IMR-90 (cell line): Measurements from ENCODE around the gene GRAMD2A. TPM values are rescaled to one million over a fixed set of nuclear protein-coding genes. Genes with fewer than 3 reads are reported as not detected.

Source experiments
- ATAC-seq: fragments of 200-7000 bp; cut with Tn5 transposase; 2 replicates; pipeline ENCODE4 v1.9.1; 2020; ENCODE audit warnings: low read depth, mild to moderate bottlenecking, moderate library complexity
- BruUV-seq: library from RNA; stranded (reverse); fragments of 400-500 nt; replicated peaks from 2 replicates; lab custom pipeline; 2021; lab: Mats Ljungman, UMichigan
- CTCF ChIA-PET: fragments of 300-600 bp; formaldehyde crosslinking; extraction: SDS; loops from one replicate; lab custom pipeline; 2021; ENCODE audit warnings: antibody characterized with exemption; lab: Yijun Ruan, JAX
- POLR2A ChIA-PET: fragments of 300-600 bp; sonication (Branson Sonifier 250); formaldehyde crosslinking; loops from one replicate; lab custom pipeline; 2022; ENCODE audit warnings: antibody characterized with exemption; ENCODE audit not compliant: unreplicated experiment; lab: Charles Lee
- DNase-seq: peaks from one replicate; pipeline ENCODE4 v3.0.0; 2013
- H2AFZ ChIP-seq: replicated peaks from 2 replicates; pipeline ENCODE3; 2013; ENCODE audit warnings: low read length, mild to moderate bottlenecking; ENCODE audit not compliant: poor library complexity
- H2AK5ac ChIP-seq: 2 replicates; pipeline ENCODE4 v1.6.1; 2013; ENCODE audit warnings: low read depth, low read length, inconsistent platforms
- H2AK9ac ChIP-seq: replicated peaks from 2 replicates; pipeline ENCODE3; 2013; ENCODE audit warnings: mild to moderate bottlenecking, low read depth, low read length, moderate library complexity; ENCODE audit not compliant: poor library complexity
- H2BK120ac ChIP-seq: 2 replicates; pipeline ENCODE4 v1.6.1; 2013; ENCODE audit warnings: low read depth, low read length, inconsistent platforms
- H2BK15ac ChIP-seq: 3 replicates; pipeline ENCODE4 v1.6.1; 2013; ENCODE audit warnings: low read depth, low read length, inconsistent platforms
- H2BK20ac ChIP-seq: 2 replicates; pipeline ENCODE4 v1.6.1; 2013; ENCODE audit warnings: low read depth, mild to moderate bottlenecking, inconsistent platforms, low read length, moderate library complexity
- H2BK5ac ChIP-seq: 2 replicates; pipeline ENCODE4 v1.6.1; 2013; ENCODE audit warnings: mild to moderate bottlenecking, low read depth, low read length, inconsistent platforms; ENCODE audit not compliant: poor library complexity, severe bottlenecking
- H3K14ac ChIP-seq: replicated peaks from 2 replicates; pipeline ENCODE4 v1.6.1; 2013; ENCODE audit warnings: low read depth, low read length, inconsistent platforms
- H3K18ac ChIP-seq: 2 replicates; pipeline ENCODE4 v1.6.1; 2013; ENCODE audit warnings: low read depth, low read length, control low read depth
- H3K23ac ChIP-seq: 2 replicates; pipeline ENCODE4 v1.6.1; 2013; ENCODE audit warnings: low read depth, low read length, inconsistent platforms
- H3K27ac ChIP-seq: 2 replicates; pipeline ENCODE4 v1.5.1; 2013; ENCODE audit warnings: mild to moderate bottlenecking, control low read depth, low read length; ENCODE audit not compliant: insufficient read depth
- H3K27me3 ChIP-seq: 2 replicates; pipeline ENCODE4 v1.6.1; 2013; ENCODE audit warnings: low read length; ENCODE audit not compliant: control insufficient read depth, insufficient read depth
- H3K36me3 ChIP-seq: 2 replicates; pipeline ENCODE4 v1.6.1; 2013; ENCODE audit warnings: low read length, mixed read lengths; ENCODE audit not compliant: control insufficient read depth, insufficient read depth
- H3K4ac ChIP-seq: 2 replicates; pipeline ENCODE4 v1.6.1; 2013; ENCODE audit warnings: low read depth, low read length, inconsistent platforms
- H3K4me1 ChIP-seq: 2 replicates; pipeline ENCODE4 v1.6.1; 2013; ENCODE audit warnings: low read length, mixed read lengths; ENCODE audit not compliant: control insufficient read depth, insufficient read depth
- H3K4me2 ChIP-seq: 2 replicates; pipeline ENCODE4 v1.6.1; 2013; ENCODE audit warnings: low read depth, mild to moderate bottlenecking, control low read depth, low read length, moderate library complexity
- H3K4me3 ChIP-seq: 2 replicates; pipeline ENCODE4 v1.5.1; 2013; ENCODE audit warnings: low read depth, mild to moderate bottlenecking, control low read depth, low read length, moderate library complexity; ENCODE audit not compliant: insufficient read depth
- H3K56ac ChIP-seq: 2 replicates; pipeline ENCODE4 v1.6.1; 2013; ENCODE audit warnings: low read length, inconsistent platforms; ENCODE audit not compliant: insufficient read depth; ENCODE audit errors: extremely low read depth
- H3K79me1 ChIP-seq, 2 experiments: 2 replicates each; pipeline ENCODE4 v1.6.1; 2013; ENCODE audit warnings: low read length in 2 of 2, inconsistent platforms in 1 of 2, low read depth in 1 of 2
- H3K9ac ChIP-seq: 2 replicates; pipeline ENCODE4 v1.6.1; 2013; ENCODE audit warnings: low read depth, low read length, control low read depth
- H3K9me1 ChIP-seq: 2 replicates; pipeline ENCODE4 v1.6.1; 2013; ENCODE audit warnings: low read length, inconsistent platforms; ENCODE audit not compliant: insufficient read depth
- H3K9me3 ChIP-seq: 2 replicates; pipeline ENCODE4 v1.6.1; 2013; ENCODE audit warnings: low read length; ENCODE audit not compliant: control insufficient read depth, insufficient read depth
- H4K20me1 ChIP-seq: 2 replicates; pipeline ENCODE4 v1.6.1; 2013; ENCODE audit warnings: low read length, inconsistent platforms; ENCODE audit not compliant: insufficient read depth
- H4K5ac ChIP-seq: 2 replicates; pipeline ENCODE4 v1.6.1; 2013; ENCODE audit warnings: mild to moderate bottlenecking, low read depth, low read length, control low read depth
- H4K8ac ChIP-seq, 2 experiments: 2 replicates each; pipeline ENCODE4 v1.6.1; 2013; ENCODE audit warnings: low read depth in 2 of 2, low read length in 2 of 2, control low read depth in 1 of 2, inconsistent platforms in 1 of 2
- H4K91ac ChIP-seq: 2 replicates; pipeline ENCODE4 v1.6.1; 2013; ENCODE audit warnings: low read depth, low read length, inconsistent platforms; ENCODE audit not compliant: insufficient read depth
- WGBS, 2 experiments: methylation state at CpG; one replicate each; pipeline versions ENCODE4 v1.1.5 to v1.1.7; 2013; ENCODE audit warnings: missing lambda C conversion rate in 2 of 2; ENCODE audit not compliant: insufficient read length in 1 of 2; ENCODE audit errors: extremely low coverage in 2 of 2; 5-methylcytosine and 5-hydroxymethylcytosine counted together
- dilution Hi-C: fragments of 300-500 bp; cut with HindIII; formaldehyde crosslinking; loops from one replicate; pipeline ENCODE4 v1.14.3; 2018; ENCODE audit warnings: low sequenced_read_pairs; ENCODE audit not compliant: unreplicated experiment
- in situ Hi-C: fragments of 300-500 bp; cut with MboI; formaldehyde crosslinking; loops from 3 replicates; pipeline ENCODE4 v1.14.3; 2019; ENCODE audit warnings: low sequenced_read_pairs, inconsistent platforms, mixed read lengths
- intact Hi-C: fragments of 100-400 bp; cut with micrococcal nuclease; formaldehyde crosslinking; loops from 2 replicates; pipeline ENCODE4 v1.10.0; 2022
- polyA plus RNA-seq, 3 experiments: library from polyadenylated mRNA; depleted of rRNA; stranded (reverse); fragments of >200 nt; gene quantifications; 2 replicates each; pipeline ENCODE4 v1.2.3, GENCODE V29; 2012; ENCODE audit warnings: low replicate concordance in 1 of 3
- total RNA-seq: library from RNA; depleted of rRNA; stranded (reverse); fragments of >200 nt; gene quantifications from 2 replicates; pipeline ENCODE4 v1.2.3, GENCODE V29; 2012
- TF ChIP-seq, protein P1 (sequence below): conservative IDR thresholded peaks from 2 replicates; pipeline ENCODE4 v1.5.1; 2012; ENCODE audit warnings: mild to moderate bottlenecking, low read depth, low read length, improper control_type of control experiment

The GRAMD2A gene
- total and polyA plus RNA-seq, 2 of the 4 experiments (the other 2 are of a cell fraction), result 0.14 to 0.18 TPM

- intact Hi-C loops, result no loop called here
Measured at GRCh38 chr15:72141171-72142084, 56.2 kb downstream of the GRAMD2A start.

More at GRCh38 chr15:72141171-72142084, 56.2 kb downstream of the GRAMD2A start:
- no peak overlapping the region for H2BK120ac ChIP-seq
- WGBS, 2 experiments, result 83% methylated on average over 1 of the region's 4 CpGs; no CpG with 5 or more reads in 1 of the 2 experiments
- H4K91ac ChIP-seq, result no peak overlapping the region
- H3K56ac ChIP-seq, result no peak overlapping the region
- H4K20me1 ChIP-seq, result no peaks in the 10 kb centered on the region
- H3K4me1 ChIP-seq, result peaks cover 2% of the 10 kb centered on the region
- BruUV-seq, result TSS peak; percentile 27
- in situ Hi-C loops (no loop called here), dilution Hi-C loops (no loop called here)
- TF ChIP-seq, protein P1, sequence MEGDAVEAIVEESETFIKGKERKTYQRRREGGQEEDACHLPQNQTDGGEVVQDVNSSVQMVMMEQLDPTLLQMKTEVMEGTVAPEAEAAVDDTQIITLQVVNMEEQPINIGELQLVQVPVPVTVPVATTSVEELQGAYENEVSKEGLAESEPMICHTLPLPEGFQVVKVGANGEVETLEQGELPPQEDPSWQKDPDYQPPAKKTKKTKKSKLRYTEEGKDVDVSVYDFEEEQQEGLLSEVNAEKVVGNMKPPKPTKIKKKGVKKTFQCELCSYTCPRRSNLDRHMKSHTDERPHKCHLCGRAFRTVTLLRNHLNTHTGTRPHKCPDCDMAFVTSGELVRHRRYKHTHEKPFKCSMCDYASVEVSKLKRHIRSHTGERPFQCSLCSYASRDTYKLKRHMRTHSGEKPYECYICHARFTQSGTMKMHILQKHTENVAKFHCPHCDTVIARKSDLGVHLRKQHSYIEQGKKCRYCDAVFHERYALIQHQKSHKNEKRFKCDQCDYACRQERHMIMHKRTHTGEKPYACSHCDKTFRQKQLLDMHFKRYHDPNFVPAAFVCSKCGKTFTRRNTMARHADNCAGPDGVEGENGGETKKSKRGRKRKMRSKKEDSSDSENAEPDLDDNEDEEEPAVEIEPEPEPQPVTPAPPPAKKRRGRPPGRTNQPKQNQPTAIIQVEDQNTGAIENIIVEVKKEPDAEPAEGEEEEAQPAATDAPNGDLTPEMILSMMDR, result no peak
- DNase-seq, result no peak
- no peak overlapping the region for H2BK5ac ChIP-seq
- H2BK15ac ChIP-seq, result no peak overlapping the region
- no peaks in the 10 kb centered on the region for H3K79me1 ChIP-seq
- H2AK5ac ChIP-seq, result no peak overlapping the region
- no peak overlapping the region for H3K9ac ChIP-seq
- no peak overlapping the region for H3K23ac ChIP-seq
- no peak for ATAC-seq
- CTCF ChIA-PET, result no interaction called here
- H3K18ac ChIP-seq, result no peak overlapping the region
- no peak overlapping the region for H3K27ac ChIP-seq
- H4K8ac ChIP-seq, result no peak overlapping the region
- no peak overlapping the region for H3K4me2 ChIP-seq
- H3K27me3 ChIP-seq, result no peaks in the 10 kb centered on the region
- no peak overlapping the region for H2BK20ac ChIP-seq
- H3K4me3 ChIP-seq, result no peak overlapping the region
- H4K5ac ChIP-seq, result no peak overlapping the region
- POLR2A ChIA-PET, result no interaction called here
- no peaks in the 10 kb centered on the region for H3K9me1 ChIP-seq
- H3K36me3 ChIP-seq, result 0 out of 2 replicates have a peak, but pooled peaks cover 4% of the 10 kb centered on the region
- H2AK9ac ChIP-seq, result no peak overlapping the region
- H2AFZ ChIP-seq, result no peak overlapping the region
- no peak overlapping the region for H3K14ac ChIP-seq
- H3K9me3 ChIP-seq, result no peaks in the 10 kb centered on the region
- H3K4ac ChIP-seq, result no peak overlapping the region
